Measurements from ENCODE around the gene GNL3L.
"Not testable (repeated sequence)": the region's sequence is repeated elsewhere in the genome, so short reads cannot be mapped to it uniquely, and the experiment has no call there.

The GNL3L gene

GRCh38 chrX:54529552-54530356 is at the start of gene GNL3L:
GNL3L (plus strand) TSS chrX:54530219; CDS start chrX:54532567, 2,348 bp downstream.
- Histone ChIP-seq H3K9ac (ENCODE audit: low read length) (peak within 1 kb of the TSS; percentile 72), H3K36me3 (ENCODE audit: insufficient read depth, low read length) (no peaks in the 10 kb centered on the region), H3K4me3 (ENCODE audit: low read depth in 1 of 2, low read length in 2 of 2) (peak within 1 kb of the TSS; percentile 40 to 68), H3K27me3 (ENCODE audit: control insufficient read depth in 1 of 2, insufficient read depth in 2 of 2, low read length in 2 of 2) (no peaks in the 10 kb centered on the region), H3K27ac (ENCODE audit: low read depth, low read length) (peak within 1 kb of the TSS; percentile 48), H3K4me1 (ENCODE audit: insufficient read depth, low read length) (peaks cover 10% of the 10 kb centered on the region), H3K9me3 (ENCODE audit: low read length) (no peaks in the 10 kb centered on the region)

GRCh38 chrX:54482839-54483593 is 47.0 kb upstream of the GNL3L start:
- Histone ChIP-seq H3K4me1 (ENCODE audit: insufficient read depth, low read length) (peaks cover 17% of the 10 kb centered on the region), H3K36me3 (ENCODE audit: insufficient read depth, low read length) (no peaks in the 10 kb centered on the region), H3K27ac (ENCODE audit: low read depth, low read length) (peak overlapping the region; percentile 47), H3K9ac (ENCODE audit: low read length) (no peak overlapping the region), H3K4me3 (ENCODE audit: low read depth in 1 of 2, low read length in 2 of 2) (peak overlapping the region in 1 of 2 donors; percentile 9), H3K27me3 (ENCODE audit: control insufficient read depth in 1 of 2, insufficient read depth in 2 of 2, low read length in 2 of 2) (no peaks in the 10 kb centered on the region), H3K9me3 (ENCODE audit: low read length) (no peaks in the 10 kb centered on the region)

GRCh38 chrX:54483946-54484345 is 46.1 kb upstream of the GNL3L start:
- no peaks in the 10 kb centered on the region for H3K36me3 ChIP-seq (ENCODE audit: insufficient read depth, low read length)
- H3K9ac ChIP-seq (ENCODE audit: low read length), result no peak overlapping the region
- H3K9me3 ChIP-seq (ENCODE audit: low read length), result no peaks in the 10 kb centered on the region
- H3K4me3 ChIP-seq (ENCODE audit: low read depth in 1 of 2, low read length in 2 of 2), result no peak overlapping the region
- peaks cover 17% of the 10 kb centered on the region for H3K4me1 ChIP-seq (ENCODE audit: insufficient read depth, low read length)
- H3K27me3 ChIP-seq (ENCODE audit: control insufficient read depth in 1 of 2, insufficient read depth in 2 of 2, low read length in 2 of 2), result no peaks in the 10 kb centered on the region
- H3K27ac ChIP-seq (ENCODE audit: low read depth, low read length), result peak overlapping the region; percentile 47

GRCh38 chrX:54484666-54485065 is 45.4 kb upstream of the GNL3L start:
- H3K27ac ChIP-seq (ENCODE audit: low read depth, low read length), result no peak overlapping the region
- no peak overlapping the region for H3K4me3 ChIP-seq (ENCODE audit: low read depth in 1 of 2, low read length in 2 of 2)
- peaks cover 13% of the 10 kb centered on the region for H3K4me1 ChIP-seq (ENCODE audit: insufficient read depth, low read length)
- no peaks in the 10 kb centered on the region for H3K9me3 ChIP-seq (ENCODE audit: low read length)
- H3K27me3 ChIP-seq (ENCODE audit: control insufficient read depth in 1 of 2, insufficient read depth in 2 of 2, low read length in 2 of 2), result no peaks in the 10 kb centered on the region
- no peak overlapping the region for H3K9ac ChIP-seq (ENCODE audit: low read length)
- H3K36me3 ChIP-seq (ENCODE audit: insufficient read depth, low read length), result no peaks in the 10 kb centered on the region

- H3K4me3 ChIP-seq (ENCODE audit: low read depth in 1 of 2, low read length in 2 of 2); H3K27me3 ChIP-seq (ENCODE audit: control insufficient read depth in 1 of 2, insufficient read depth in 2 of 2, low read length in 2 of 2); H3K36me3 ChIP-seq (ENCODE audit: insufficient read depth, low read length): not testable (repeated sequence)
These were observed 40.2 kb upstream of the GNL3L start for GRCh38 chrX:54489819-54490218.

GRCh38 chrX:54492340-54492739 is 37.7 kb upstream of the GNL3L start:
- no peaks in the 10 kb centered on the region for H3K36me3 ChIP-seq (ENCODE audit: insufficient read depth, low read length)

More at GRCh38 chrX:54489819-54490218, 40.2 kb upstream of the GNL3L start:
- H3K4me1 ChIP-seq (ENCODE audit: insufficient read depth, low read length); H3K9me3 ChIP-seq (ENCODE audit: low read length); H3K27ac ChIP-seq (ENCODE audit: low read depth, low read length); H3K9ac ChIP-seq (ENCODE audit: low read length): not testable (repeated sequence)

GRCh38 chrX:54494166-54494988 is 35.6 kb upstream of the GNL3L start:
- H3K27ac ChIP-seq (ENCODE audit: low read depth, low read length), result peak overlapping the region; percentile 63
- H3K27me3 ChIP-seq (ENCODE audit: control insufficient read depth in 1 of 2, insufficient read depth in 2 of 2, low read length in 2 of 2), result peaks cover 3 to 5% of the 10 kb centered on the region in 2 donors
- H3K4me3 ChIP-seq (ENCODE audit: low read depth in 1 of 2, low read length in 2 of 2), result peak overlapping the region; percentile 48 to 54
- H3K4me1 ChIP-seq (ENCODE audit: insufficient read depth, low read length), result peaks cover 7% of the 10 kb centered on the region
- H3K36me3 ChIP-seq (ENCODE audit: insufficient read depth, low read length), result no peaks in the 10 kb centered on the region
- no peak overlapping the region for H3K9ac ChIP-seq (ENCODE audit: low read length)
- H3K9me3 ChIP-seq (ENCODE audit: low read length), result peaks cover 4% of the 10 kb centered on the region

More at GRCh38 chrX:54492340-54492739, 37.7 kb upstream of the GNL3L start:
- Histone ChIP-seq H3K4me1 (ENCODE audit: insufficient read depth, low read length) (peaks cover 7% of the 10 kb centered on the region), H3K4me3 (ENCODE audit: low read depth in 1 of 2, low read length in 2 of 2) (no peak overlapping the region), H3K9ac (ENCODE audit: low read length) (no peak overlapping the region), H3K27ac (ENCODE audit: low read depth, low read length) (no peak overlapping the region), H3K9me3 (ENCODE audit: low read length) (peaks cover 4% of the 10 kb centered on the region), H3K27me3 (ENCODE audit: control insufficient read depth in 1 of 2, insufficient read depth in 2 of 2, low read length in 2 of 2) (peaks cover 0 to 5% of the 10 kb centered on the region in 2 donors)

- H3K9ac ChIP-seq (ENCODE audit: low read length), result no peak overlapping the region
- H3K4me1 ChIP-seq (ENCODE audit: insufficient read depth, low read length), result peaks cover 7% of the 10 kb centered on the region
- peak overlapping the region; percentile 48 to 54 for H3K4me3 ChIP-seq (ENCODE audit: low read depth in 1 of 2, low read length in 2 of 2)
- H3K9me3 ChIP-seq (ENCODE audit: low read length), result no peaks in the 10 kb centered on the region
- no peaks in the 10 kb centered on the region for H3K36me3 ChIP-seq (ENCODE audit: insufficient read depth, low read length)
- H3K27me3 ChIP-seq (ENCODE audit: control insufficient read depth in 1 of 2, insufficient read depth in 2 of 2, low read length in 2 of 2), result peaks cover 3 to 5% of the 10 kb centered on the region in 2 donors
- peak overlapping the region; percentile 63 for H3K27ac ChIP-seq (ENCODE audit: low read depth, low read length)
These were observed 34.8 kb upstream of the GNL3L start for GRCh38 chrX:54494989-54495813.

GRCh38 chrX:54495814-54496516 is 34.1 kb upstream of the GNL3L start, which contains the start of gene FGD1:
FGD1 (minus strand) TSS chrX:54496234; CDS start chrX:54495432, 802 bp downstream.
- peaks cover 7% of the 10 kb centered on the region for H3K4me1 ChIP-seq (ENCODE audit: insufficient read depth, low read length)
- peak within 1 kb of the TSS; percentile 48 to 54 for H3K4me3 ChIP-seq (ENCODE audit: low read depth in 1 of 2, low read length in 2 of 2)
- no peak within 1 kb of the TSS for H3K9ac ChIP-seq (ENCODE audit: low read length)
- H3K36me3 ChIP-seq (ENCODE audit: insufficient read depth, low read length), result no peaks in the 10 kb centered on the region
- peak within 1 kb of the TSS; percentile 63 for H3K27ac ChIP-seq (ENCODE audit: low read depth, low read length)
- H3K27me3 ChIP-seq (ENCODE audit: control insufficient read depth in 1 of 2, insufficient read depth in 2 of 2, low read length in 2 of 2), result peaks cover 3 to 5% of the 10 kb centered on the region in 2 donors
- H3K9me3 ChIP-seq (ENCODE audit: low read length), result no peaks in the 10 kb centered on the region

GRCh38 chrX:54496517-54496852 is 33.5 kb upstream of the GNL3L start:
- H3K27ac ChIP-seq (ENCODE audit: low read depth, low read length), result peak overlapping the region; percentile 58
- no peak overlapping the region for H3K9ac ChIP-seq (ENCODE audit: low read length)
- no peaks in the 10 kb centered on the region for H3K36me3 ChIP-seq (ENCODE audit: insufficient read depth, low read length)
- H3K4me3 ChIP-seq (ENCODE audit: low read depth in 1 of 2, low read length in 2 of 2), result peak overlapping the region; percentile 24 to 32
- H3K4me1 ChIP-seq (ENCODE audit: insufficient read depth, low read length), result peaks cover 7% of the 10 kb centered on the region
- H3K9me3 ChIP-seq (ENCODE audit: low read length), result no peaks in the 10 kb centered on the region
- H3K27me3 ChIP-seq (ENCODE audit: control insufficient read depth in 1 of 2, insufficient read depth in 2 of 2, low read length in 2 of 2), result peaks cover 3 to 5% of the 10 kb centered on the region in 2 donors

Measured in muscle layer of colon (tissue), 2 donors.